ENCODE results near the gene RAET1E. TPM values are rescaled to one million over a fixed set of nuclear protein-coding genes. Genes with fewer than 3 reads are reported as not detected.
"Not testable (repeated sequence)": the region's sequence is repeated elsewhere in the genome, so short reads cannot be mapped to it uniquely, and the experiment has no call there.

The RAET1E gene
- total RNA-seq = not detected in 2 replicates

- intact Hi-C loops (cut with micrococcal nuclease) = no loop called here
Measured at GRCh38 chr6:149897855-149898744, at the start of gene RAET1E. Gene RAET1E (minus strand): TSS chr6:149898113. CDS start chr6:149890901, 7,212 bp downstream.

GRCh38 chr6:149947533-149947932, 49.6 kb upstream of the RAET1E start:
- intact Hi-C loops (cut with micrococcal nuclease) = not testable (repeated sequence)

- intact Hi-C loops (cut with micrococcal nuclease) = not testable (repeated sequence)
Measured at GRCh38 chr6:149946631-149947030, 48.7 kb upstream of the RAET1E start.

- intact Hi-C loops (cut with micrococcal nuclease) = not testable (repeated sequence)
Measured at GRCh38 chr6:149945276-149945675, 47.4 kb upstream of the RAET1E start.

GRCh38 chr6:149943321-149943720, 45.4 kb upstream of the RAET1E start:
- intact Hi-C loops (cut with micrococcal nuclease) = loop anchor here (5.0 kb wide), 1 partner anchor 396 kb away; the partner anchor contains the start of gene PPIL4

- intact Hi-C loops (cut with micrococcal nuclease) = loop anchor here (5.0 kb wide), 1 partner anchor 395 kb away; the partner anchor contains the start of gene PPIL4
Measured at GRCh38 chr6:149942461-149942829, 44.5 kb upstream of the RAET1E start.

GRCh38 chr6:149941583-149942460, 43.9 kb upstream of the RAET1E start, which contains the start of gene ULBP2:
Gene ULBP2 (plus strand): TSS chr6:149942014. CDS start chr6:149942073, 59 bp downstream.
- intact Hi-C loops (cut with micrococcal nuclease) = loop anchor here (1.0 to 5.0 kb wide), 3 partner anchors 21 to 395 kb away; partner anchors contain the start of genes PPIL4 and ULBP1

GRCh38 chr6:149940672-149940982, 42.7 kb upstream of the RAET1E start:
- intact Hi-C loops (cut with micrococcal nuclease) = loop anchor here (5.0 kb wide), 1 partner anchor 393 kb away; the partner anchor contains the start of gene PPIL4

- intact Hi-C loops (cut with micrococcal nuclease) = loop anchor here (5.0 to 10.0 kb wide), 4 partner anchors 193 to 1445 kb away; partner anchors contain the start of genes NUP43, PCMT1 and PPIL4
Measured at GRCh38 chr6:149939909-149940671, 42.2 kb upstream of the RAET1E start.

- intact Hi-C loops (cut with micrococcal nuclease) = loop anchor here (5.0 to 10.0 kb wide), 3 partner anchors 192 to 1445 kb away; partner anchors contain the start of genes NUP43 and PCMT1
Measured at GRCh38 chr6:149939356-149939648, 41.4 kb upstream of the RAET1E start.

GRCh38 chr6:149938571-149939355, 40.9 kb upstream of the RAET1E start:
- intact Hi-C loops (cut with micrococcal nuclease) = loop anchor here (5.0 to 10.0 kb wide), 3 partner anchors 191 to 1446 kb away; partner anchors contain the start of genes NUP43 and PCMT1

- intact Hi-C loops (cut with micrococcal nuclease) = loop anchor here (5.0 to 10.0 kb wide), 3 partner anchors 191 to 1447 kb away; partner anchors contain the start of genes NUP43 and PCMT1
Measured at GRCh38 chr6:149938013-149938570, 40.2 kb upstream of the RAET1E start.

GRCh38 chr6:149936743-149937142, 38.8 kb upstream of the RAET1E start:
- intact Hi-C loops (cut with micrococcal nuclease) = loop anchor here (1.0 to 10.0 kb wide), 4 partner anchors 13 to 1448 kb away; partner anchors contain the start of genes NUP43, PCMT1 and RAET1G

- intact Hi-C loops (cut with micrococcal nuclease) = loop anchor here (1.0 to 10.0 kb wide), 5 partner anchors 12 to 1449 kb away; partner anchors contain the start of genes LATS1, NUP43, PCMT1 and RAET1G
Measured at GRCh38 chr6:149935668-149936067, 37.8 kb upstream of the RAET1E start.

- intact Hi-C loops (cut with micrococcal nuclease) = loop anchor here (2.0 to 10.0 kb wide), 4 partner anchors 188 to 1450 kb away; partner anchors contain the start of genes LATS1, NUP43 and PCMT1
Measured at GRCh38 chr6:149935246-149935645, 37.3 kb upstream of the RAET1E start.

- intact Hi-C loops (cut with micrococcal nuclease) = loop anchor here (1.0 to 10.0 kb wide), 9 partner anchors 71 to 1450 kb away; partner anchors contain the start of genes LATS1, NUP43, PCMT1 and ULBP3
Measured at GRCh38 chr6:149934249-149935156, 36.6 kb upstream of the RAET1E start.

GRCh38 chr6:149933461-149933860, 35.5 kb upstream of the RAET1E start:
- intact Hi-C loops (cut with micrococcal nuclease) = loop anchor here (10.0 kb wide), 2 partner anchors 221 to 1451 kb away; no protein-coding TSS in a partner anchor

- intact Hi-C loops (cut with micrococcal nuclease) = loop anchor here (10.0 kb wide), 2 partner anchors 222 to 1452 kb away; no protein-coding TSS in a partner anchor
Measured at GRCh38 chr6:149933036-149933435, 35.1 kb upstream of the RAET1E start.
